Left renal pelvis (tissue), 4 donors: ENCODE results near the gene OS9. TPM values are rescaled to one million over a fixed set of nuclear protein-coding genes. Genes with fewer than 3 reads are reported as not detected.
"Not testable (repeated sequence)": the region's sequence is repeated elsewhere in the genome, so short reads cannot be mapped to it uniquely, and the experiment has no call there.

Experiments
- DNase-seq, 4 donors: peaks; one replicate each; pipeline ENCODE4 v3.0.0-alpha.2; 2013; ENCODE audit warnings: low read depth in 4 of 4, low spot score in 3 of 4
- polyA plus RNA-seq, 4 donors: library from polyadenylated mRNA; unstranded; fragments of 120-200 nt; gene quantifications; one replicate each; pipeline ENCODE4 v1.2.1, GENCODE V29; 2013; ENCODE audit not compliant: insufficient read length in 4 of 4

The OS9 gene
- polyA plus RNA-seq, 4 donors: 189 to 235 (median 201) TPM

DNA sequence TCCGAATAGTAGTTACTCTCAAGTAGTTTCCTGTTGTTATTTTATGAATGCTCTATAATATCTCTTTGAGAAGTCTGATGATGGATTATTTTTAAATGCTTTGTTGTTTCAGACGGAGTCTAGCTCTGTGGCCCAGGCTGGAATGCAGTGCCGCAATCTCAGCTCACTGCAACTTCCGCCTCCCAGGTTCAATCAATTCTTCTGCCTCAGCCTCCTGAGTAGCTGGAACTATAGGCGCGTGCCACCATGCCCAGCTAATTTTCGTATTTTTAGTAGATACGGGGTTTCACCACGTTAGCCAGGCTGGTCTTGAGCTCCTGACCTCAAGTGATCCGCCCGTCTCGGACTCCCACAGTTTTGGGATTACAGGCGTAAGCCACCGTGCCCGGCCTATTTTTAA, 1.4 kb upstream of the OS9 start:
- no peak for DNase-seq

DNA sequence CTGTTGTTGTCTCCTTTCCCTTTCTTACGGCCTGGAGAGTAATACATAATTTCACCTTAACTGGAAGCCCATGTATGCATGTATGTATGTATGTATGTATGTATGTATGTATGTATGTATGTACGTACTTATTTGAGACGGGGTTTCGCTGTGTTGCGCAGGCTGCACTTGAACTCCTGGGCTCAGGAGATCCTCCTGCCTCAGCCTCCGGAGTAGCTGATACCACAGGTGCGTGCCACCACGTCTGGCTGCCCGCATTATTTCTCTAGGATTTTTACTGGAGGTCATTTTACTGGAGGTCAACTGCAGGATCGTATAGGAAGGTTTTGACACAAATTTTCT, 644 bp upstream of the OS9 start:
- no peak for DNase-seq

- no peak for DNase-seq
These were observed 607 bp downstream of the OS9 start for GRCh38 chr12:57694459-57695019.

DNA sequence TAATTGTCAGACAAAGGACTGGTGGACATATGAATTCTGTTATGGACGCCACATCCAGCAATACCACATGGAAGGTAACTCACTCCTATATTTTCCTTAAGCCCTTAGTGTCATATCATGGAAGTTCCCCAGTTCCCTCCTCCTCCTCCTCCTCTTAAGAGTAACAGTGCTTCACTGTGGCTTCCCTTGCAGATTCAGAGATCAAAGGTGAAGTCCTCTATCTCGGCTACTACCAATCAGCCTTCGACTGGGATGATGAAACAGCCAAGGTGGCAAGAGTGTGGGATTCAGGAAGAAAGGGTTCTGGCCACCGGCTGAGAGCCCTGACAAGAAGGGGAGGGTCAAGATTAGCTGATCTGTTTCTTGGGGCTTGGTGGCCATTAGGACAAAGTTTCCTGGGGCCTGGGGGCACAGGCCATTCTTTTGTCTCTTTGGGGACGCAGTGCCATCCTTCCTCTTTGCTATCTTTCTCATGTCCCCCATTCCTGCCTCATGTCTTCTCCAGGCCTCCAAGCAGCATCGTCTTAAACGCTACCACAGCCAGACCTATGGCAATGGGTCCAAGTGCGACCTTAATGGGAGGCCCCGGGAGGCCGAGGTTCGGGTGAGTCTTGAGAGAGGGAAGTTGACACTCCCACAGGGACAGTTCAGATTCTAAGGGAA, 2.0 kb downstream of the OS9 start:
- DNase-seq: no peak

GRCh38 chr12:57697076-57697475, 3.1 kb downstream of the OS9 start:
- DNase-seq: no peak

GRCh38 chr12:57698414-57698813, 4.5 kb downstream of the OS9 start:
- no peak for DNase-seq

DNA sequence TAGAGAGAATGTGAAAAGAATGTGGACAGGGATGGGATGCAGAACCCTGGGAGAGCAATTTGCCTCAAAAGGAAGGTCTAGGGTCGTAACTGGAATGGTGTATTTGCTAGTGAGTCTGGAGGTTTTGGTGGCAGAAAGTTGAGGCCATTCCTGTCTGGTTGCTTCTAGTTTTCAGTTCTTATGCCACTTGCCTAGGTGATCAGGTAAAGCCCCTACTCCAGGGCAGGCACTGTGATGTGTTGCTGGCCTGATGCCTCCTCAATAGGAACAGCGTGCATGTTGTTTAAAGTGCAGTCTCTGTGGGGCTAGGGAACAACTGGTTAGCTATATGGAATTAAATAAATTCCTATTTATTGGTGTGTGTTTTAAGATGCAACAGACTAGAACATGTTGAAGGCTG, 6.4 kb downstream of the OS9 start:
- DNase-seq: no peak

GRCh38 chr12:57707250-57707649, 13.3 kb downstream of the OS9 start:
- DNase-seq: no peak

DNA sequence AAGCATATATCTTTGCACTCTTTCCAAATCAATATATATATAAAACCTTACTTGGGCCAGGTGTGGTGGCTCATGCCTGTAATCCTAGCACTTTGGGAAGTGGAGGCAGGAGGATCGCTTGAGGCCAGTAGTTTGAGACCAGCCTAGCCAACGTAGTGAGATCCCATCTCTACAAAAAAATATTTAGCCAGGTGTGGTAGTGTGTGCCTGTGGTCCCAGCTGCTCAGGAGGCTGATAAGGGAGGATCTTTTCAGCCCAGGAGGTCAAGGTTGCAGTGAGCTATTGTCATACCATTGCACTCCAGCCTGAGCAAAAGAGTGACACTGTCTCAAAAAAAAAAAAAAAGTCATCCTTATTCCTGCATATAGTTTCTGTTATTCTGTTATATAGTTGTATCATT, 14.4 kb downstream of the OS9 start:
- DNase-seq: no peak

- DNase-seq: no peak
These were observed 18.8 kb downstream of the OS9 start for GRCh38 chr12:57712701-57713100.

DNA sequence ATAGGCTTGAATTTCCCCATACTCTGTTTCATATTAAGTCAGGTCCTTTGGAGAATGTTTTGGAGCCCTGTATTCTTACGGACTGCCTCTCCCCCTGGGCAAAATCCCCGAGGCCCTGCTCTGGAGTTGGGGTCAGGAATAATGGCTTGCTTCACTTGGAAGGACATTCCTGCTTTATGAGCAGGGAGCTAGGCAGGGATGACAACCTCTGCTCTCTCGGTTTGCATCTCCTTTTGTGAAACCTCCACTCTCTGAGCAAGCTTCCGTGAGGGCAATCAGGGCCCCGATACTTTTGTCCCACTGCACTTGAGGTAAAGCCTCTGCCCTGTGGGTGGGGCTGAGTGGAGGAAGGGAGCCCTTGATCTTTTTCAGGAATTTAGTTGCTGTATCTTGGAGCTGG, 19.3 kb downstream of the OS9 start:
- DNase-seq: no peak

DNA sequence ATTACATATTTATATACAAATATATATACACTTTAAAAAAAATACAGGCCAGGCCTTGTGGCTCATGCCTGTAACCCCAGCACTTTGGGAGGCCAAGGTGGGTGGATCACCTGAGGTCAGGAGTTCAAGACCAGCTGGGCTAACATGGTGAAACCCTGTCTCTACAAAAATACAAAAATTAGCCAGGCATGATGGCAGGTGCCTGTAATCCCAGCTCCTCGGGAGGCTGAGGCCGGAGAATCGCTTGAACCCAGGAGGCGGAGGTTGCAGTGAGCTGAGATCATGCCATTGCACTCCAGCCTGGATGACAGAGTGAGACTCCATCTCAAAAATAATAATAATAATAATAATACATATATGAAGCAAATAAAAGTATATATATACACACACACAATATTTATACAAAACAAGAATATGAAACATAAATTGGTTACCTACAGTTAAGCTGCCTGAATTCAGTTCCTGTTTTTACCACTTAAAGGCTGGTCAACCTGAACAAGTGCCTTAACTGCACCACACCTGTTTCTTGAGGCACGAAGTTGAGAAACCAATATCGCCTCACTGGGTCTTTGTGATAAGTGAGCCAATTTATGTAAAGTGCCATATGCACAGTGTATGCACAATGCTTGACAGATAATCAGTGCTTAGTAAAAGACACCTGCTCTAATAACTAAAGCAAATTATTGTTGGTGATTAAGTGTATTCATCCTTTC, 21.3 kb downstream of the OS9 start:
- not testable (repeated sequence) for DNase-seq

DNA sequence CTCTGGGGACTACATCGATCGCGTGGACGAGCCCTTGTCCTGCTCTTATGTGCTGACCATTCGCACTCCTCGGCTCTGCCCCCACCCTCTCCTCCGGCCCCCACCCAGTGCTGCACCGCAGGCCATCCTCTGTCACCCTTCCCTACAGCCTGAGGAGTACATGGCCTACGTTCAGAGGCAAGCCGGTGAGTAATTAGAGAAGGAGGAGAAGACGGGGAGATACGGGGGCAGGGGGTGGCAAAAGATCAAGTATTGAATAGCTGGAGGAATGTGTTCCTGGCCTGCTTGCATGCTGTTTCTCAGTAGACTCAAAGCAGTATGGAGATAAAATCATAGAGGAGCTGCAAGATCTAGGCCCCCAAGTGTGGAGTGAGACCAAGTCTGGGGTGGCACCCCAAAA, 21.9 kb downstream of the OS9 start:
- no peak for DNase-seq

DNA sequence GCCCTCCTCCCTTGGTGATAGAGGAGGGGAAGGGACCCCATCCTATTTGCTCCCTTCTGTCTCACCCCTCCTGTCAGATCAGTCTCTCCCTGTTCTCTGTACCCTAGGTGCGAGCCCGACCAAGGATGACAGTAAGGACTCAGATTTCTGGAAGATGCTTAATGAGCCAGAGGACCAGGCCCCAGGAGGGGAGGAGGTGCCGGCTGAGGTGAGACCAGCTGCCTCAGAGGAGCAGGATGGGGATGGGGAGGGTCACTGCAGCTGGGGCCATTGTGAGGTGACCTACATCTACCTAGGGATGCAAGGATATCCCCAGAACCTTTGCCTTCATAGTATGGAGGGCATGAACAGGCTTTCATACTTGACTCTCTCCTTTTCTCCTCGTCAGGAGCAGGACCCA, 22.4 kb downstream of the OS9 start:
- DNase-seq: no peak

DNA sequence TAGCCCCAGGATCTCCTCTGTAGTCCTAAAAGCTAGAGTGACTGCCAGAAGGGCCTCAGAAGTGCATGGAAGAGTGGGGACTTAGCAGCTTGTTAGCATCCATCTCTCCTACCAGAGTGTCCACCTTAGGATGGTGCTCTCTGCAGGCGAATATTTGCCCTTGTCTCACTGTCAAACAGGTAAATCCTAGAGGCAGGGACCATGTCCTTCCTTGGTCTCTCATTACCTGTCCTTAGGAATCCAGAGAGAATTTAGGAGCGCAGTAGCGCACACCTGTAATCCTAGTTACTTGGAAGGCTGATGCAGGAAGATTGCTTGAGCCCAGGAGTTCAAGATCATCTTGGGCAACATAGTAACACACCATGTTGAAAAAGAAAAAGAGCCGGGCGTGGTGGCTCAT, 23.2 kb downstream of the OS9 start:
- DNase-seq: no peak

- DNase-seq: no peak
These were observed 24.1 kb downstream of the OS9 start for GRCh38 chr12:57717846-57718640.

DNA sequence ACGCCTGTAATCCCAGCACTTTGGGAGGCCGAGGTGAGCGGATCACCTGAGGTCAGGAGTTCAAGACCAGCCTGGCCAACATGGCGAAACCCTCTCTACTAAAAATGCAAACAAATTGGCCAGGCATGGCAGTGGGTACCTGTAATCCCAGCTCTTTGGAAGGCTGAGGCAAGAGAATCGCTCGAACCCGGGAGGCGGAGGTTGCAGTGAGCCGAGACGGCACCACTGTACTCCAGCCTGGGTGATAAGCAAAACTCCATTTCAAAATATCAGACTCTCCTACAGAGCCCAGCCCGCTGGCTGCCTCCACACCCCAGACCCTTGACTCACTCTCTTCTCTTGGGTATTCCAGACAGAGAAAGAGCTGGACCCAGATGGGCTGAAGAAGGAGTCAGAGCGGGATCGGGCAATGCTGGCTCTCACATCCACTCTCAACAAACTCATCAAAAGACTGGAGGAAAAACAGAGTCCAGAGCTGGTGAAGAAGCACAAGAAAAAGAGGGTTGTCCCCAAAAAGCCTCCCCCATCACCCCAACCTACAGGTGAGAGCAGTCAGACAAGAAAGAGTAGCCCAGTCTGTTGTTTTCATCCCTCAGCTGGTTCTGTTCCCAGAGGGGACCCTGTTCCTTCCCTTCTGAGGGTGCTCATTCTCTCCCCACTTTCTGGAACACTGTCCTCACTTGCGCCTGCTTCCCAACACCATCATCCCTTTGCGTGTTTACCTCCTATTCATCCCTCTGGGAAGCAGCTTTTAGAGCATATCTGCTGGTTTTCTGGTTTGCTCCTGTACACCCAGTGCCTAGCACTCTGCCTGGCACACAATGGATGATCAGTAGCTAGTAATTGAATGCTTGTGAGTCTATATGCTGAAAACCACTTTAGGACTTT, 25.0 kb downstream of the OS9 start:
- DNase-seq: no peak

DNA sequence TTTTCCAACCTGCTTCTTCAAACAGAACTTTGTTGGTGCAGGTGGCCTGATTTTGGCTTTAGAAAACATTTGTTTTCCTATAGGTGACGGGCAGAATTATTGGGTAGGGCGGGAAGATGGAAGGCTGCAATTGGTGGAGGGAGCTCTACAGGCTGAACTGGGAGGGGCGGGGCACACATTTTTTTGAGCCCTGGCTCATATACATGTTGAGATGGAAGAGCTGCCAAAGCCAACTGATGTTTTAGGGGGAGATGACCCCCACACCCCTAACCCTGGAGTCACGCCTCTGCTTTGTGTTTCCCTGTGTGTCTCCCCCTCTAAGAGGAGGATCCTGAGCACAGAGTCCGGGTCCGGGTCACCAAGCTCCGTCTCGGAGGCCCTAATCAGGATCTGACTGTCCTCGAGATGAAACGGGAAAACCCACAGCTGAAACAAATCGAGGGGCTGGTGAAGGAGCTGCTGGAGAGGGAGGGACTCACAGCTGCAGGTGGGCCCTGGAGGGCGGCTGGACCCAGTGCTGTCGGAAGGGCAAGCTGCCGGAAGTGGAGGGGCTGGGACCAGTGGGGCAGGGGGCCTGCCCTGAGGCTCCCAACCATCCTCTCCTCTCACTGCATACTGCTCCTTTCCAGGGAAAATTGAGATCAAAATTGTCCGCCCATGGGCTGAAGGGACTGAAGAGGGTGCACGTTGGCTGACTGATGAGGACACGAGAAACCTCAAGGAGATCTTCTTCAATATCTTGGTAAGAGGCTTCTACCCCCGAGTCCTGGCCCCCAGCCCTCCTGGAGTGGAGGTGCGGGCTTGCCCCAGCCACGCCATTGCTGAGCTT, 26.1 kb downstream of the OS9 start:
- DNase-seq: no peak
